Measurements from ENCODE around the gene LFNG.
"Not testable (repeated sequence)": the region's sequence is repeated elsewhere in the genome, so short reads cannot be mapped to it uniquely, and the experiment has no call there.

LFNG gene

DNA sequence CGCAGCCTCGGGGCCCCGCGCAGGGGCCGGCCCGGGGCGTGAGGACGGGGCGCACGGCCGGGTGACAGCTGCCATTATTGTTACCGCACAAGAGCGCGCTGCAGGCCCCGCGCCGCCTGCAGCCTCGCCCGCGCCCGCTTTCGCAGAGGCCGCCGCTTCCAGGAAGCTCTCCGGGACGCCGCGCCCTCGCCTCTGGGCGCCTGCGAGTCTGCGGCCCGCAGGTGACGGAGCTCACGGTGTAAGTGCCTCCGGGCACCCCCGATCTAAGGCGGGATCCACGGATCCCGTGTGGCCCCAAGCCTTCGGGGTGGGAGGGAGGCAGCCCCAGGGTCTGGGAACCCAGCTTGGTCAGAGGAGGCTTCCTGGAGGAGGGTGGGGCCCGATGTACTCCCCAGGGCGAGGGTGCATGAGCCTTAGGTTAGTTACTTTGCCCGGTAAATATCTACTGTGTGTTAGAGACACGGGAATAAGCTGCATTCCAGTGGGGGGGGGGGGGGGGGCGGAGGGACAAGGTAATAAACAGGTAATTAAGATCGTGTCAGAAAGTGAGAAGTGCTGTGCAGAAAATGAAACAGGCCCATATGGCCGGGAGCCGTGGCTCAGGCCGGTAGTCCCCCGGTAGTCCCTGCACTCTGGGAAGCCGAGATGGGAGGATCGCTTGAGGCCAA, 39.8 kb downstream of the LFNG start:
- H3K36me3 ChIP-seq (ENCODE audit: low read depth) = no peaks in the 10 kb centered on the region
- H3K9me3 ChIP-seq (ENCODE audit: severe bottlenecking) = no peaks in the 10 kb centered on the region
- no peaks in the 10 kb centered on the region for H3K4me1 ChIP-seq (ENCODE audit: insufficient read depth, poor library complexity, severe bottlenecking)
- ATAC-seq (ENCODE audit: low read depth) (0 out of 3 replicates have a peak, but pooled peaks have one; percentile 1), DNase-seq (ENCODE audit: low spot score) (peak; percentile 36)
- H3K27me3 ChIP-seq (ENCODE audit: insufficient read depth, poor library complexity, severe bottlenecking) = no peaks in the 10 kb centered on the region
- peak overlapping the region; percentile 93 for H3K4me3 ChIP-seq (ENCODE audit: severe bottlenecking)
- no peak for TF ChIP-seq CTCF (IDR thresholded peaks at IDR 0.05; ENCODE audit: poor library complexity, severe bottlenecking)
- peak overlapping the region; percentile 33 for H3K27ac ChIP-seq (ENCODE audit: poor library complexity, severe bottlenecking)

DNA sequence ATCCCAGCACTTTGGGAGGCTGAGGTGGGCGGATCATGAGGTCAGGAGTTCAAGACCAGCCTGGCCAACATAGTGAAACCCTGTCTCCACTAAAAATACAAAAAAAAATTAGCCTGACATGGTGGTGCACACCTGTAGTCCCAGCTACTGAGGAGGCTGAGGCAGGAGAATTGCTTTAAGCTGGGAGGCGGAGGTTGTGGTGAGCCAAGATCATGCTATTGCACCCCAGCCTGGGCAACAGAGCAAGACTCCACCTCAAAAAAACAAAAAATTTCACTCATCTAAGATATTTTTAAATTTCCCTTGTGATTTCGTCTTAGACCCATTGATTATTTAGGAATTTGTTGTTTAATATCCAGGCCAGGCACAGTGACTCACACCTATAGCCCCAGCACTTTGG, 44.4 kb downstream of the LFNG start:
- not testable (repeated sequence) for ATAC-seq (ENCODE audit: low read depth); DNase-seq (ENCODE audit: low spot score); H3K4me1 ChIP-seq (ENCODE audit: insufficient read depth, poor library complexity, severe bottlenecking)

DNA sequence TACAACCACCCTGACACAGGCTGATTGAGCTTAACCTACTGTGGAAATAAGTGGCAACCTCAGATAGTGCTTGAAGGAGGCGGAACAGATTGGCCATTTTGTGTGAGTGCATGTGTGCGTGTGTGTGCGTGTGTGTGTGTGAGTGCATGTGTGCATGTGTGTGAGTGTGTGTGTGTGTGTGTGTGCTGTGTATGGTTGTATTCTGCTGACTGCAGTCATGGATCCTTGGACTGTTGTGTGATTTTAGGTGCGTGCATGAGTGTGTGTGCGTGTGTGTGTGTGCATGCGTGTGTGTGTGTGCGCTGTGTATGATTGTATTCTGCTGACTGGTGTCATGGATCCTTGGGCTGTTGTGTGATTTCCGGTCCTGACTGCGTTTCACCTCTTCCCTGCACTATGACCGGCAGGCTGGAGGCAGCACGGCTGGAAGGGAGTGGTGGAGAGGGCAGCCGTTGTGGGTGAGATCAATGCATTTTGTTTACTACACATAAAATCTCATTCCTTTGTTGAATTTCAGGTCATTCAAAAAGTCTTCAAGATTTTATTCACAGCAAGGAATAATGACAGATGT, 45.5 kb downstream of the LFNG start:
- no peak overlapping the region for H3K27ac ChIP-seq (ENCODE audit: poor library complexity, severe bottlenecking)
- H3K27me3 ChIP-seq (ENCODE audit: insufficient read depth, poor library complexity, severe bottlenecking) = no peaks in the 10 kb centered on the region
- H3K9me3 ChIP-seq (ENCODE audit: severe bottlenecking) = no peaks in the 10 kb centered on the region
- DNase-seq (ENCODE audit: low spot score) (no peak), ATAC-seq (ENCODE audit: low read depth) (no peak)
- H3K4me1 ChIP-seq (ENCODE audit: insufficient read depth, poor library complexity, severe bottlenecking) = no peaks in the 10 kb centered on the region
- no peak overlapping the region for H3K4me3 ChIP-seq (ENCODE audit: severe bottlenecking)
- TF ChIP-seq CTCF (IDR thresholded peaks at IDR 0.05; ENCODE audit: poor library complexity, severe bottlenecking) = no peak
- H3K36me3 ChIP-seq (ENCODE audit: low read depth) = no peaks in the 10 kb centered on the region

More for the DNA sequence above, 44.4 kb downstream of the LFNG start:
- H3K4me3 ChIP-seq (ENCODE audit: severe bottlenecking); H3K36me3 ChIP-seq (ENCODE audit: low read depth); H3K9me3 ChIP-seq (ENCODE audit: severe bottlenecking); H3K27me3 ChIP-seq (ENCODE audit: insufficient read depth, poor library complexity, severe bottlenecking); H3K27ac ChIP-seq (ENCODE audit: poor library complexity, severe bottlenecking): not testable (repeated sequence)

- Histone ChIP-seq H3K36me3 (ENCODE audit: low read depth) (0 out of 2 replicates have a peak, but pooled peaks cover 4% of the 10 kb centered on the region), H3K4me3 (ENCODE audit: severe bottlenecking) (no peak overlapping the region), H3K4me1 (ENCODE audit: insufficient read depth, poor library complexity, severe bottlenecking) (no peaks in the 10 kb centered on the region), H3K27me3 (ENCODE audit: insufficient read depth, poor library complexity, severe bottlenecking) (no peaks in the 10 kb centered on the region), H3K27ac (ENCODE audit: poor library complexity, severe bottlenecking) (no peak overlapping the region), H3K9me3 (ENCODE audit: severe bottlenecking) (no peaks in the 10 kb centered on the region)
- DNase-seq (ENCODE audit: low spot score) (no peak), ATAC-seq (ENCODE audit: low read depth) (no peak)
- no peak for TF ChIP-seq CTCF (IDR thresholded peaks at IDR 0.05; ENCODE audit: poor library complexity, severe bottlenecking)
Measured at GRCh38 chr7:2566348-2566889, 46.8 kb downstream of the LFNG start.

- no peaks in the 10 kb centered on the region for H3K9me3 ChIP-seq (ENCODE audit: severe bottlenecking)
- DNase-seq (ENCODE audit: low spot score) (no peak), ATAC-seq (ENCODE audit: low read depth) (no peak)
- H3K27ac ChIP-seq (ENCODE audit: poor library complexity, severe bottlenecking) = no peak overlapping the region
- H3K4me1 ChIP-seq (ENCODE audit: insufficient read depth, poor library complexity, severe bottlenecking) = peaks cover 2% of the 10 kb centered on the region
- H3K4me3 ChIP-seq (ENCODE audit: severe bottlenecking) = no peak overlapping the region
- TF ChIP-seq CTCF (IDR thresholded peaks at IDR 0.05; ENCODE audit: poor library complexity, severe bottlenecking) = no peak
- H3K36me3 ChIP-seq (ENCODE audit: low read depth) = peaks cover 5% of the 10 kb centered on the region; the same call in 1 of the 2 replicates
- H3K27me3 ChIP-seq (ENCODE audit: insufficient read depth, poor library complexity, severe bottlenecking) = no peaks in the 10 kb centered on the region
Measured at GRCh38 chr7:2566890-2567678, 47.5 kb downstream of the LFNG start.

All from RWPE2 (cell line).